Measurements from ENCODE around the gene FYB1. TPM values are rescaled to one million over a fixed set of nuclear protein-coding genes. Genes with fewer than 3 reads are reported as not detected.

The FYB1 gene
- total and polyA plus RNA-seq, 2 of the 8 experiments (the other 6 are each of a cell fraction or from before 2014, with no cell fraction given): not detected

DNA sequence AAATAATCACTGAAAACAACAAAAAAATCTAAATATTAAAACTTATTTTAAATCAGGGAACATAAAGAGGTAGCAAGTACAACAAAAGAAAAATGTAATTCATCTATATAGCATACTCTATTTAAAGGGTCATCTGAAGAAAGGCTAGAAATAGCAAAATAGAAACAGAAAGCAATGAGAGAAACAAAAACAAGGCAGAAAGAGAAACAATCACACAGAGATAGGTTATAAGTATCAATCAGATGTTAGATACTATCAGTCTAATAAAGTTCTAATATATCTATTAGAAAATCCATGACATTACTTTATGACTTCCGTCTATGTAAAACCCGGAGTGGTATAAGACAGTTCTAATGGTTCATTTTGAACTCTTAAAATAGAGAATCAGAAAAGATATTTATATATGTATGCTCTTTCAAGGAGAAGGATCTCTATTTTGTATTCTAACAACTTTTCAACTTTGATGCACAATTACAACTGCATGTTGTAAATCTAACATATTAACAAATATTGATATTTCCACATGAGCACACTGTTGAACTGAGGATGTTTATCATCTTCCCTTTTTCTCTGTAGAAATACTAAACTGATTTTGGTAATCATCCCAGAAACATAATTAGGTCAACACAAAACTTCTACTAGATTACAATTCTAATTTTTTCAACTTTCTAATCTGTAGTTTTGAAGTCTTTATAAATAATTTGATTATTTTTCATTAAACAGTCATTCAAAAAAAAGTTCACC is 161.0 kb downstream of the FYB1 start:
- Histone ChIP-seq H4K91ac (replicated peaks; ENCODE audit: insufficient read length, low read length) (no peak overlapping the region), H3K9me3 (ENCODE audit: insufficient read depth in 2 of 2, low read depth in 1 of 2, low read length in 1 of 2) (no peaks in the 10 kb centered on the region), H3K9ac (replicated peaks in 1 of 4; ENCODE audit: extremely low read depth in 1 of 4, low read depth in 3 of 4, low read length in 3 of 4) (no peak overlapping the region), H3K27me3 (replicated peaks in 1 of 4; ENCODE audit: control insufficient read depth in 3 of 4, extremely low read depth in 1 of 4, insufficient read depth in 3 of 4, low read length in 3 of 4) (no peaks in the 10 kb centered on the region), H2AFZ (ENCODE audit: low read length) (no peak overlapping the region), H3K36me3 (ENCODE audit: control insufficient read depth in 2 of 4, insufficient read depth in 4 of 4, low read length in 3 of 4) (no peaks in the 10 kb centered on the region), H2BK15ac (ENCODE audit: low read length) (no peak overlapping the region), H3K18ac (ENCODE audit: extremely low read depth, low read length) (no peak overlapping the region), H3K14ac (ENCODE audit: insufficient read length) (no peak overlapping the region), H2BK5ac (ENCODE audit: low read depth, low read length) (no peak overlapping the region), H4K20me1 (replicated peaks in 1 of 2; ENCODE audit: control insufficient read depth in 1 of 2, insufficient read depth in 2 of 2, low read length in 2 of 2) (no peaks in the 10 kb centered on the region), H2BK120ac (replicated peaks; ENCODE audit: low read depth, low read length) (no peak overlapping the region), H3K79me2 (ENCODE audit: control insufficient read depth in 1 of 2, insufficient read depth in 2 of 2, low read length in 2 of 2) (peaks cover 0 to 90% of the 10 kb centered on the region in 2 experiments; a peak in 2 of 4 replicates), H3K27ac (ENCODE audit: low read depth, low read length) (no peak overlapping the region), H3K4me2 (ENCODE audit: insufficient read depth in 1 of 2, low read depth in 2 of 2, low read length in 2 of 2) (no peak overlapping the region), H3K4me3 (ENCODE audit: extremely low read depth in 1 of 4, insufficient read depth in 2 of 4, low read depth in 3 of 4, low read length in 4 of 4) (no peak overlapping the region), H4K5ac (ENCODE audit: insufficient read length, low read depth, low read length) (no peak overlapping the region), H3K56ac (replicated peaks; ENCODE audit: insufficient read length, low read depth, low read length) (no peak overlapping the region), H3K79me1 (ENCODE audit: low read depth, low read length) (no peaks in the 10 kb centered on the region; the same call in 1 of the 2 replicates), H3K23ac (ENCODE audit: insufficient read length) (no peak overlapping the region), H2BK12ac (ENCODE audit: low read depth, low read length) (no peak overlapping the region), H2BK20ac (ENCODE audit: low read length) (no peak overlapping the region), H3K23me2 (ENCODE audit: low read depth, low read length) (no peaks in the 10 kb centered on the region), H3K4ac (replicated peaks; ENCODE audit: insufficient read length, low read depth, low read length) (no peak overlapping the region), H4K8ac (ENCODE audit: extremely low read depth, insufficient read depth, low read length) (no peak overlapping the region), H2AK5ac (ENCODE audit: low read depth, low read length) (no peak overlapping the region), H3K4me1 (replicated peaks in 1 of 4; ENCODE audit: control insufficient read depth in 3 of 4, insufficient read depth in 4 of 4, low read length in 3 of 4) (no peaks in the 10 kb centered on the region)
- 100% methylated on average over 2 of the region's 2 CpGs; no CpG with 5 or more reads in 1 of the 2 experiments for WGBS, 2 experiments (ENCODE audit: extremely low coverage in 1 of 2, insufficient coverage in 1 of 2, insufficient read length in 1 of 2, insufficient replicate concordance in 2 of 2, low coverage in 1 of 2, low lambda C conversion rate in 2 of 2, missing lambda C conversion rate in 1 of 2)
- FAIRE-seq: no peak
- ChIA-PET CTCF (ENCODE audit: partially characterized antibody) (no interaction called here), POLR2A (ENCODE audit: partially characterized antibody) (no interaction called here)
- DNase-seq (ENCODE audit: low read depth in 1 of 2, low spot score in 2 of 2): no peak
- no peak for TF ChIP-seq CTBP2 (IDR thresholded peaks at IDR 0.05; ENCODE audit: borderline replicate concordance, insufficient read depth, insufficient read length, low read length)
- no peak for TF ChIP-seq HDAC6 (IDR thresholded peaks at IDR 0.05; ENCODE audit: low read depth, low read length)
- no peak for TF ChIP-seq HDAC2 (IDR thresholded peaks at IDR 0.05; ENCODE audit: borderline replicate concordance in 1 of 2, low read depth in 2 of 2, low read length in 2 of 2)
- TF ChIP-seq, protein P1, sequence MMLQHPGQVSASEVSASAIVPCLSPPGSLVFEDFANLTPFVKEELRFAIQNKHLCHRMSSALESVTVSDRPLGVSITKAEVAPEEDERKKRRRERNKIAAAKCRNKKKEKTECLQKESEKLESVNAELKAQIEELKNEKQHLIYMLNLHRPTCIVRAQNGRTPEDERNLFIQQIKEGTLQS (IDR thresholded peaks at IDR 0.05; ENCODE audit: insufficient read depth, low read depth, low read length): no peak
- TF ChIP-seq JUND (IDR thresholded peaks at IDR 0.05; ENCODE audit: low read length): no peak
- TF ChIP-seq SP2 (IDR thresholded peaks at IDR 0.05; ENCODE audit: low read length): no peak
- no peak for TF ChIP-seq ASH2L (IDR thresholded peaks at IDR 0.05; ENCODE audit: low read length)
- no peak for TF ChIP-seq RNF2 (IDR thresholded peaks at IDR 0.05; ENCODE audit: borderline replicate concordance, low read depth, low read length, missing control alignments, poor library complexity, severe bottlenecking)
- no peak for TF ChIP-seq CHD2 (IDR thresholded peaks at IDR 0.05; ENCODE audit: low read length)
- no peak for TF ChIP-seq TCF12 (IDR thresholded peaks at IDR 0.05; ENCODE audit: low read depth, low read length)
- TF ChIP-seq EGR1 (IDR thresholded peaks at IDR 0.05; ENCODE audit: borderline replicate concordance, low read depth, low read length): no peak
- TF ChIP-seq JUN (IDR thresholded peaks at IDR 0.05; ENCODE audit: low read depth, low read length): no peak
- no peak for TF ChIP-seq SIX5 (IDR thresholded peaks at IDR 0.05; ENCODE audit: low read depth, low read length)

Data from H1 (cell line).